ENCODE data around the gene NOTCH1. TPM values are rescaled to one million over a fixed set of nuclear protein-coding genes. Genes with fewer than 3 reads are reported as not detected.

NOTCH1 gene
- total and polyA plus RNA-seq, 2 of the 8 experiments (the other 6 are each of a cell fraction or from before 2014, with no cell fraction given), result 6.9 to 55.6 TPM

DNA sequence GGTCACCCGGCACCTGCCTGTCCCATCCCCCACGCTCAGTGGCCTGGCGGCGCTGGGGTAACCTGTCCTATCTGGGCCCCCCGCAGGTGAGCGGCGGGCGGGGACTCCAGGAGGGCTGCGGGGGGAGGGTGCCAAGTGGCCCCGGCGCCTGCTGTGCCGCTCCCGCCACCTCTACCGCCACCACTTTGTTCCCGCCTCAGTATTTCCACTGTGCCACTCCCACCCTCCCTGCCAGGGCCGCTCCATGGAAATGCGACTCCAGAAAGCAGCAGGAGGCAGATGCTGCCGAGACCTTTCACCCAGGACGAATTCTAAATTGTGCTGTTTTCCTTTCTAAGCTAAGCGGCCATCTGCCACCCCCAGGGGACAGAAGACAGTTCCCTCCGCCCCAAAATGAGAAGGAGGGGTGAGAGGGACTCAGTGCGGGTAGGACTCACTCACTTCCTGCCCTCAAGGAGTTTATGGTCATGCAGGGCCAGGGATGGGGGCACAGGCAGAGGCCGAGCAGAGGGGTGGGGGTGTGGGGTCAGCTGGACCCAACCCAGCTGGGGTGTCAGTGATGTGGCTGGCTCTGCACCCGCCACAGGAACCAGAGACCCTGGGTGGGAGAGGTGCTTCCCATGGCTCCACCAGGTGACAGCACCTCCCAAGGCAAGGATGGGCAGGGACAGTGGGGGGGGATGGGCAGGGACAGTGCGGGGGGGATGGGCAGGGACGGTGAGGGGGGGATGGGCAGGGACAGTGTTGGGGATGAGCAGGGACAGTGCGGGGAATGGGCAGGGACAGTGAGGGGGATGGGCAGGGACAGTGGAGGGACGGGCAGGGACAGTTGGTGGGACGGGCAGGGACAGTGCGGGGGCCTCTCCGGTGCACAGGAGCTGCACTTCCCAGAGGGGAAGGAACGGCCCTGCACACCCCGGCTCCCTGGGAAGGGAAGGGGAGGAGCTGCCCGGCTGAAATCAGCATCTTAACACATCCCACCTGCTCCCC, 17.8 kb downstream of the NOTCH1 start:
- H3K14ac ChIP-seq (ENCODE audit: insufficient read length), result no peak overlapping the region
- ChIA-PET CTCF (ENCODE audit: partially characterized antibody) (interaction anchor here (0.8 to 6.9 kb wide), 7 partner anchors 17 to 98 kb away, joined by 3 to 53 read pairs (median 5); no protein-coding TSS in a partner anchor), POLR2A (ENCODE audit: partially characterized antibody) (interaction anchor here (1.0 kb wide), 1 partner anchor 79 kb away, joined by 3 read pairs; no protein-coding TSS in a partner anchor)
- DNase-seq (ENCODE audit: low read depth in 1 of 2, low spot score in 2 of 2) (no peak), FAIRE-seq (no peak)
- H3K23me2 ChIP-seq (ENCODE audit: low read depth, low read length), result no peaks in the 10 kb centered on the region
- peaks cover 8 to 28% of the 10 kb centered on the region in 2 experiments for H4K20me1 ChIP-seq (replicated peaks in 1 of 2; ENCODE audit: control insufficient read depth in 1 of 2, insufficient read depth in 2 of 2, low read length in 2 of 2)
- WGBS, 2 experiments (ENCODE audit: extremely low coverage in 1 of 2, insufficient coverage in 1 of 2, insufficient read length in 1 of 2, insufficient replicate concordance in 2 of 2, low coverage in 1 of 2, low lambda C conversion rate in 2 of 2, missing lambda C conversion rate in 1 of 2), result 76% methylated on average over 18 of the region's 34 CpGs; no CpG with 5 or more reads in 1 of the 2 experiments
- H3K18ac ChIP-seq (ENCODE audit: extremely low read depth, low read length), result peak overlapping the region; percentile 71; the same call in 1 of the 2 replicates
- peaks cover 0 to 75% of the 10 kb centered on the region in 2 experiments; a peak in 3 of 4 replicates for H3K79me2 ChIP-seq (ENCODE audit: control insufficient read depth in 1 of 2, insufficient read depth in 2 of 2, low read length in 2 of 2)
- no peak overlapping the region for H3K4ac ChIP-seq (replicated peaks; ENCODE audit: insufficient read length, low read depth, low read length)
- no peak overlapping the region for H4K5ac ChIP-seq (ENCODE audit: insufficient read length, low read depth, low read length)
- H3K9me3 ChIP-seq (ENCODE audit: insufficient read depth in 2 of 2, low read depth in 1 of 2, low read length in 1 of 2), result peaks cover 0 to 6% of the 10 kb centered on the region in 2 experiments; a peak in 2 of 4 replicates
- H3K9ac ChIP-seq (replicated peaks in 1 of 4; ENCODE audit: extremely low read depth in 1 of 4, low read depth in 3 of 4, low read length in 3 of 4), result no peak overlapping the region
- no peak overlapping the region for H2BK20ac ChIP-seq (ENCODE audit: low read length)
- no peak overlapping the region for H3K56ac ChIP-seq (replicated peaks; ENCODE audit: insufficient read length, low read depth, low read length)
- no peak overlapping the region for H2AK5ac ChIP-seq (ENCODE audit: low read depth, low read length)
- no peak overlapping the region for H2BK15ac ChIP-seq (ENCODE audit: low read length)
- no peak overlapping the region for H3K4me2 ChIP-seq (ENCODE audit: insufficient read depth in 1 of 2, low read depth in 2 of 2, low read length in 2 of 2)
- no peak overlapping the region for H4K91ac ChIP-seq (replicated peaks; ENCODE audit: insufficient read length, low read length)
- H3K27me3 ChIP-seq (replicated peaks in 1 of 4; ENCODE audit: control insufficient read depth in 3 of 4, extremely low read depth in 1 of 4, insufficient read depth in 3 of 4, low read length in 3 of 4), result no peaks in the 10 kb centered on the region
- no peak overlapping the region for H2BK5ac ChIP-seq (ENCODE audit: low read depth, low read length)
- no peak overlapping the region for H2BK120ac ChIP-seq (replicated peaks; ENCODE audit: low read depth, low read length)
- H3K4me3 ChIP-seq (ENCODE audit: extremely low read depth in 1 of 4, insufficient read depth in 2 of 4, low read depth in 3 of 4, low read length in 4 of 4), result no peak overlapping the region
- H4K8ac ChIP-seq (ENCODE audit: extremely low read depth, insufficient read depth, low read length), result no peak overlapping the region; the same call in 1 of the 2 replicates
- peaks cover 0 to 24% (median 14%) of the 10 kb centered on the region in 4 experiments; a peak in 5 of 7 replicates for H3K4me1 ChIP-seq (replicated peaks in 1 of 4; ENCODE audit: control insufficient read depth in 3 of 4, insufficient read depth in 4 of 4, low read length in 3 of 4)
- no peak overlapping the region for H2BK12ac ChIP-seq (ENCODE audit: low read depth, low read length)
- peaks cover 0 to 8% (median under 1%) of the 10 kb centered on the region in 4 experiments; a peak in 2 of 8 replicates for H3K36me3 ChIP-seq (ENCODE audit: control insufficient read depth in 2 of 4, insufficient read depth in 4 of 4, low read length in 3 of 4)
- H3K79me1 ChIP-seq (ENCODE audit: low read depth, low read length), result peaks cover 17% of the 10 kb centered on the region
- no peak overlapping the region for H3K23ac ChIP-seq (ENCODE audit: insufficient read length)
- H2AFZ ChIP-seq (ENCODE audit: low read length), result no peak overlapping the region
- H3K27ac ChIP-seq (ENCODE audit: low read depth, low read length), result no peak overlapping the region
- no peak for TF ChIP-seq TCF12 (IDR thresholded peaks at IDR 0.05; ENCODE audit: low read depth, low read length)
- no peak for TF ChIP-seq PHF8 (conservative IDR thresholded peaks at IDR 0.05; ENCODE audit: low read depth, low read length)
- TF ChIP-seq KDM5A (IDR thresholded peaks at IDR 0.05; ENCODE audit: low read length), result no peak
- no peak for TF ChIP-seq BRCA1 (IDR thresholded peaks at IDR 0.05; ENCODE audit: low read depth, low read length)
